Retina (tissue), 1 donor: ENCODE measurements around the gene BCAR3.

Experiments used
- DNase-seq: peaks from one replicate; pipeline ENCODE4 v3.0.0-alpha.2; 2016

Gene BCAR3

GRCh38 chr1:93681101-93681988 lies at the start of gene BCAR3:
TSS of gene BCAR3 (minus strand) at chr1:93681837. CDS start at chr1:93674930, 6,907 bp downstream.
- DNase-seq, result peak; percentile 86

GRCh38 chr1:93730621-93731020 lies 49.0 kb upstream of the BCAR3 start:
- DNase-seq, result no peak

GRCh38 chr1:93729906-93730305 lies 48.3 kb upstream of the BCAR3 start:
- no peak for DNase-seq

GRCh38 chr1:93729502-93729901 lies 47.9 kb upstream of the BCAR3 start:
- DNase-seq, result no peak

- no peak for DNase-seq
Observed at GRCh38 chr1:93728480-93729131, 47.0 kb upstream of the BCAR3 start.

GRCh38 chr1:93723733-93724270 lies 42.2 kb upstream of the BCAR3 start:
- DNase-seq, result peak; percentile 66

- DNase-seq, result no peak
Observed at GRCh38 chr1:93723110-93723509, 41.5 kb upstream of the BCAR3 start.

GRCh38 chr1:93722081-93723031 lies 40.7 kb upstream of the BCAR3 start:
- peak; percentile 82 for DNase-seq

GRCh38 chr1:93720956-93721626 lies 39.5 kb upstream of the BCAR3 start:
- DNase-seq, result no peak

GRCh38 chr1:93717640-93718039 lies 36.0 kb upstream of the BCAR3 start:
- DNase-seq, result no peak

- DNase-seq, result no peak
Observed at GRCh38 chr1:93716941-93717368, 35.3 kb upstream of the BCAR3 start.

GRCh38 chr1:93716163-93716562 lies 34.5 kb upstream of the BCAR3 start:
- no peak for DNase-seq

GRCh38 chr1:93715529-93716126 lies 34.0 kb upstream of the BCAR3 start:
- DNase-seq, result peak; percentile 72

- no peak for DNase-seq
Observed at GRCh38 chr1:93714356-93714755, 32.7 kb upstream of the BCAR3 start.

GRCh38 chr1:93713341-93713740 lies 31.7 kb upstream of the BCAR3 start:
- DNase-seq, result no peak

- DNase-seq, result no peak
Observed at GRCh38 chr1:93712741-93713140, 31.1 kb upstream of the BCAR3 start.

- no peak for DNase-seq
Observed at GRCh38 chr1:93710499-93711453, 29.1 kb upstream of the BCAR3 start.

GRCh38 chr1:93708734-93709481 lies 27.3 kb upstream of the BCAR3 start:
- DNase-seq, result peak; percentile 65

- DNase-seq, result no peak
Observed at GRCh38 chr1:93707956-93708355, 26.3 kb upstream of the BCAR3 start.
